AG04449 (cell line): ENCODE data around the gene SIGLEC6.
A peak's percentile ranks its signal among the peaks of the same experiment; 100 is the strongest.

Source experiments
- CTCF ChIA-PET: fragments of 350-600 bp; formaldehyde crosslinking; extraction: SDS; loops from one replicate; lab custom pipeline; 2021; ENCODE audit warnings: antibody characterized with exemption; lab: Yijun Ruan, JAX
- POLR2A ChIA-PET: fragments of 400-600, 350-600 bp; formaldehyde crosslinking; extraction: SDS; loops from one replicate; lab custom pipeline; 2020; ENCODE audit warnings: antibody characterized with exemption, inconsistent platforms; lab: Yijun Ruan, JAX
- DNase-seq: peaks from one replicate; pipeline ENCODE4 v3.0.0-alpha.2; 2010; ENCODE audit warnings: low read depth, low spot score
- H3K4me3 ChIP-seq: 2 replicates; pipeline ENCODE4 v1.5.1; 2011; ENCODE audit warnings: low read depth, mild to moderate bottlenecking, control low read depth, low read length
- TF ChIP-seq, protein P1 (sequence below): IDR thresholded peaks from one replicate; pipeline ENCODE4 v1.5.1; 2011; ENCODE audit warnings: mild to moderate bottlenecking, moderate library complexity, low read length, control low read depth, inconsistent platforms; ENCODE audit not compliant: insufficient read depth; ENCODE audit errors: missing control alignments

SIGLEC6 gene

DNA sequence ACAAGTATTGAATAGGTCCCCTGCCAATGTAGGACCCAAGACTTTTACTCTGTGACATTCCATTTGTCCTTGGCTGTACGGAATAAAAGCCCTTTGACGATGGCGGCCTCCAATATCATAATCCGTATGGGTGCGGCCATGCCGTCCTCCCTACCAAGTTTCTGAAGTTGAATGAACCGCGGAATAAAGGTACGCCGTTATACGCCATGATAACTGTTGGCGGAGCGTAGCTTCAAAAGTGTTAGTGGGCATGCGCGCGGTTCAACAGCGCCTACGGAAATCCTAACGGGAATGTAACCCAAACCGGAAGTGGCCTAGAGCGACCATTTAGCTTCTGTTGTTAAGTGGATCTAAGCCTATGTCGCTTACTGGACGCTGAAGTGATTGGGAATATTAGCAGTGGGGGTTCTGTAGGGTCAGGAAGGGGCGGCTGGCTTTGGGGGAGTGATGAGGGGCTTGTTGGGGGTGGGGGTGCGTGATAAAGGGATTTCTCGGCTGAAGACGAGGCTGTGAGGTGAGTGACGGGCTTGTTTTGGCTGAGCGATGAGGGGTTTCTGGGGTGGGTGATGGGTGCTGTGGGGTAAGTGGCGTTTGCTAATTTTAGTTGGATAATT lies 39.6 kb upstream of the SIGLEC6 start, which contains the start of gene ZNF175:
TSS of gene ZNF175 (plus strand) at position 322 of the 614 bp plus-strand sequence. CDS start 2,047 bp downstream, outside the sequence.
- TF ChIP-seq, protein P1, sequence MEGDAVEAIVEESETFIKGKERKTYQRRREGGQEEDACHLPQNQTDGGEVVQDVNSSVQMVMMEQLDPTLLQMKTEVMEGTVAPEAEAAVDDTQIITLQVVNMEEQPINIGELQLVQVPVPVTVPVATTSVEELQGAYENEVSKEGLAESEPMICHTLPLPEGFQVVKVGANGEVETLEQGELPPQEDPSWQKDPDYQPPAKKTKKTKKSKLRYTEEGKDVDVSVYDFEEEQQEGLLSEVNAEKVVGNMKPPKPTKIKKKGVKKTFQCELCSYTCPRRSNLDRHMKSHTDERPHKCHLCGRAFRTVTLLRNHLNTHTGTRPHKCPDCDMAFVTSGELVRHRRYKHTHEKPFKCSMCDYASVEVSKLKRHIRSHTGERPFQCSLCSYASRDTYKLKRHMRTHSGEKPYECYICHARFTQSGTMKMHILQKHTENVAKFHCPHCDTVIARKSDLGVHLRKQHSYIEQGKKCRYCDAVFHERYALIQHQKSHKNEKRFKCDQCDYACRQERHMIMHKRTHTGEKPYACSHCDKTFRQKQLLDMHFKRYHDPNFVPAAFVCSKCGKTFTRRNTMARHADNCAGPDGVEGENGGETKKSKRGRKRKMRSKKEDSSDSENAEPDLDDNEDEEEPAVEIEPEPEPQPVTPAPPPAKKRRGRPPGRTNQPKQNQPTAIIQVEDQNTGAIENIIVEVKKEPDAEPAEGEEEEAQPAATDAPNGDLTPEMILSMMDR: no peak
- POLR2A ChIA-PET: interaction anchor here (0.6 to 1.8 kb wide), 5 partner anchors 89 to 203 kb away, joined by 4 to 6 read pairs (median 5); no protein-coding TSS in a partner anchor
- peak; percentile 74 for DNase-seq
- peak within 1 kb of the TSS; percentile 72 for H3K4me3 ChIP-seq
- CTCF ChIA-PET: interaction anchor here (1.0 to 1.8 kb wide), 3 partner anchors 57 to 88 kb away, joined by 3 to 4 read pairs (median 3); no protein-coding TSS in a partner anchor

GRCh38 chr19:51568456-51568855 lies 37.0 kb upstream of the SIGLEC6 start:
- no peak overlapping the region for H3K4me3 ChIP-seq
- CTCF ChIA-PET: no interaction called here
- no peak for DNase-seq
- TF ChIP-seq, protein P1: no peak
- POLR2A ChIA-PET: no interaction called here

- POLR2A ChIA-PET: no interaction called here
- H3K4me3 ChIP-seq: no peak overlapping the region
- TF ChIP-seq, protein P1: no peak
- no peak for DNase-seq
- CTCF ChIA-PET: no interaction called here
Observed at GRCh38 chr19:51567583-51567982, 36.1 kb upstream of the SIGLEC6 start.

DNA sequence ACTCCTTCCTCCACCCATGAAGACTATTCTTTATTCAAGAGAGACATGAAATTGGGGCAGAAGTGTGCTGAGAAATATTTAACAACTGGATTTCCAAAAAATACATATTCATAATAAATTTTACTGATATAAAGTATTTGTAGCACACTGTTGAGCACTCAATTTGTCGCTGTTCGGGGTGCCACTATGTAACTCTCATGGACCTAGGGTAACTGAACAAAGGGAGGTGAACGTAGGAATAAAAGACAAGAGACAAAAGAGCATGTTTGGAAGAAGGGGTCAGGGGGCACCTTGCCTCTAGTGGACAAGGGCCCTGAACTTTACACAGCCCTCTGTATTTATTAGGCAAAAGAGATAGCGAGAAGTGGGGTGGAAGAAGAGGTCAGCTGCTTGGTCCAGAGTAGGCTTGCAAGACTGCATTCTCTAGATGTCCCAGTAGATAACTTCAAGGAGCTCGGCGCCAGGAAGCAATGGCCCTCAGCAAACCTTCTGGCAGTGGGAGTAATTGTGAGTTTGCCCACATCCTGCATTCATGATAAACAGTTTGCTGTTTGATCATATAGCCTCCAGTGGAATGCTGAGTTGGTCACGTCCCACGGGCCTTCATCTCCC lies 35.1 kb upstream of the SIGLEC6 start:
- no peak overlapping the region for H3K4me3 ChIP-seq
- TF ChIP-seq, protein P1: no peak
- CTCF ChIA-PET: interaction anchor here (1.0 kb wide), 1 partner anchor 51 kb away, joined by 3 read pairs; no protein-coding TSS in a partner anchor
- POLR2A ChIA-PET: no interaction called here
- no peak for DNase-seq

DNA sequence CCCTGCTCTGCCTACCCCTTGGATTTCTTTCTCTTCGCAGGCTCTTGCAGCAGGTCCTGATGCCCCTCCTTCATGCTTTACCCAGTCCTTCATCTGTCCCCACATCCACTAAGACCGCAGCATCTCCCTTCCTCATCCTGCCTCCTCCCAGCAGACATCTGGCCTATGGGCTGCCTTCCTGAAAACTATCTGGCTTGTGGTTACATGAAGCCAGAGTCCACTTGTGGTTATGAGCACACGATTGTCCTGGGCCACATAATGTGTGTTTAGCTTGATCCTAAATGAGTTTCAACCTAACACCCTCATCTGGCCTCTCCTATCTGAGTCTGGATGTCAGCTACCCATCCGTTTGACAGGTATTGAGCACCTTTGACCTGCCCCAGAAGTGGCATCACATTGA lies 34.1 kb upstream of the SIGLEC6 start:
- no peak for DNase-seq
- ChIA-PET CTCF (interaction anchor here (1.0 kb wide), 1 partner anchor 50 kb away, joined by 3 read pairs; no protein-coding TSS in a partner anchor), POLR2A (no interaction called here)
- TF ChIP-seq, protein P1: no peak
- no peak overlapping the region for H3K4me3 ChIP-seq

DNA sequence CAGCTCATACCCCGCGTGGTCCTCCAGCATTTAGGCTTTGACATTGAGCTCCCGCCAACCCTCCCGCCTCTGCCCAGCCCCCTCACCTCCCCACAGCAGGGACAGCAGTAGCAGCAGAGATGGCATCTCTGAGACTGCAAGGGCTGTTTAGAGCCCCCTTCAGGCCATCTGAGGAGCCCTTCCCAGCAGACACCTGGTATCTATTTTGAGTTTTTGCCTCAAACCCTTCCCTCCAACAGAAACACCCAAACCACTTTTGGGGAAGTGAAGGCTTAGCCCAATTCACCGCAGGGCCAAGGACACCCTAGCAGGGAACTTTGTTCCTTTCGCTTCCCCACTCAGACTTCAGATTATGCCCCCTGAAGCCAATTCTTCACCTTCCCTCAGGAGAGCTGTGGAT lies 33.3 kb upstream of the SIGLEC6 start:
- DNase-seq: no peak
- ChIA-PET CTCF (no interaction called here), POLR2A (no interaction called here)
- TF ChIP-seq, protein P1: no peak
- no peak overlapping the region for H3K4me3 ChIP-seq
